Tibial artery (tissue), 4 donors: ENCODE results near the gene PI4KB.

Experiments used
- DNase-seq, 2 donors: peaks; one replicate each; pipeline ENCODE4 v3.0.0-alpha.2; 2019
- H3K27ac ChIP-seq, 2 donors: fragments of 200-600 bp; sonication (generic) in 1 of 2; 1 replicate in 1 of 2; 2 replicates in 1 of 2; pipeline ENCODE4 v1.5.1; 2018 to 2019; ENCODE audit warnings: mild to moderate bottlenecking in 1 of 2
- H3K27me3 ChIP-seq, 2 donors: fragments of 200-600 bp; sonication (generic) in 1 of 2; one replicate each; pipeline versions ENCODE4 v1.5.1 to v1.6.0; 2016 to 2019
- H3K36me3 ChIP-seq, 3 donors: fragments of 200-600 bp; sonication (generic) in 2 of 3; one replicate each; pipeline ENCODE4 v1.5.1; 2016 to 2019; ENCODE audit warnings: mild to moderate bottlenecking in 2 of 3
- H3K4me1 ChIP-seq, 4 donors: fragments of 200-600 bp; sonication (generic) in 2 of 4; 1 replicate in 3 of 4; 2 replicates in 1 of 4; pipeline ENCODE4 v1.5.1; 2016 to 2019
- H3K4me3 ChIP-seq, 2 donors: fragments of 200-600 bp; sonication (generic) in 1 of 2; 1 replicate in 1 of 2; 2 replicates in 1 of 2; pipeline ENCODE4 v1.5.1; 2018 to 2019; ENCODE audit warnings: mild to moderate bottlenecking in 2 of 2
- H3K9me3 ChIP-seq, 3 donors: fragments of 200-600 bp; sonication (generic) in 1 of 3; one replicate each; pipeline ENCODE4 v1.5.1; 2016 to 2019
- intact Hi-C: fragments of 100-400 bp; cut with DNase I; formaldehyde crosslinking; loops from one replicate; pipeline ENCODE4 v1.15.0; 2023; ENCODE audit warnings: low total_unique reads
- TF ChIP-seq, protein P1 (sequence below), 2 experiments: fragments of 200-600 bp in 1 of 2; fragments of 450-650 bp in 1 of 2; IDR thresholded peaks; one replicate each; pipeline ENCODE4 v1.5.1; 2017 to 2019; ENCODE audit warnings: antibody characterized with exemption in 2 of 2, mild to moderate bottlenecking in 1 of 2, moderate library complexity in 1 of 2

PI4KB gene

DNA sequence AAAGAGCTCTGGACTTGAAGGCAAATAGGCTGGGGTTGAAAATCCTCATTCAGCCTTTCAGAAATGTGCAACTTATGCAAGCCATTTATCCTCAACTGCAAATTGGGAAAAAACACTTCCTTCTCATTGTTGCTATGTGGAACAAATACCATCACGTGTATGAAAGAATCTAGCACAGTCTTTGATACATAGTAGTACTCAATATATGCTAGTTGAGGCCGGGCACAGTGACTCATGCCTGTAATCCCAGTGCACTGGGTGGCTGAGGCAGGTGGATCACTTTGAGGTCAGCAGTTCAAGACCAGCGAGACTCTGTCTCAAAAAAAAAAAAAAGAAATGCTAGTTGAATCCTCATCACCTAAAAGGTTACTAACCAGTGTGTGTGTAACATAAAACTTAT lies 8.2 kb downstream of the PI4KB start:
- TF ChIP-seq, protein P1, sequence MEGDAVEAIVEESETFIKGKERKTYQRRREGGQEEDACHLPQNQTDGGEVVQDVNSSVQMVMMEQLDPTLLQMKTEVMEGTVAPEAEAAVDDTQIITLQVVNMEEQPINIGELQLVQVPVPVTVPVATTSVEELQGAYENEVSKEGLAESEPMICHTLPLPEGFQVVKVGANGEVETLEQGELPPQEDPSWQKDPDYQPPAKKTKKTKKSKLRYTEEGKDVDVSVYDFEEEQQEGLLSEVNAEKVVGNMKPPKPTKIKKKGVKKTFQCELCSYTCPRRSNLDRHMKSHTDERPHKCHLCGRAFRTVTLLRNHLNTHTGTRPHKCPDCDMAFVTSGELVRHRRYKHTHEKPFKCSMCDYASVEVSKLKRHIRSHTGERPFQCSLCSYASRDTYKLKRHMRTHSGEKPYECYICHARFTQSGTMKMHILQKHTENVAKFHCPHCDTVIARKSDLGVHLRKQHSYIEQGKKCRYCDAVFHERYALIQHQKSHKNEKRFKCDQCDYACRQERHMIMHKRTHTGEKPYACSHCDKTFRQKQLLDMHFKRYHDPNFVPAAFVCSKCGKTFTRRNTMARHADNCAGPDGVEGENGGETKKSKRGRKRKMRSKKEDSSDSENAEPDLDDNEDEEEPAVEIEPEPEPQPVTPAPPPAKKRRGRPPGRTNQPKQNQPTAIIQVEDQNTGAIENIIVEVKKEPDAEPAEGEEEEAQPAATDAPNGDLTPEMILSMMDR (IDR thresholded peaks at IDR 0.05), result no peak
- H3K36me3 ChIP-seq, result peaks cover 5 to 86% (median 50%) of the 10 kb centered on the region in 3 donors
- H3K4me1 ChIP-seq, result peaks cover 0 to 24% (median 14%) of the 10 kb centered on the region in 4 donors
- no peaks in the 10 kb centered on the region for H3K27me3 ChIP-seq
- intact Hi-C loops, result no loop called here
- H3K9me3 ChIP-seq, result no peaks in the 10 kb centered on the region
- H3K27ac ChIP-seq, result no peak overlapping the region
- no peak overlapping the region for H3K4me3 ChIP-seq
- DNase-seq, result no peak

DNA sequence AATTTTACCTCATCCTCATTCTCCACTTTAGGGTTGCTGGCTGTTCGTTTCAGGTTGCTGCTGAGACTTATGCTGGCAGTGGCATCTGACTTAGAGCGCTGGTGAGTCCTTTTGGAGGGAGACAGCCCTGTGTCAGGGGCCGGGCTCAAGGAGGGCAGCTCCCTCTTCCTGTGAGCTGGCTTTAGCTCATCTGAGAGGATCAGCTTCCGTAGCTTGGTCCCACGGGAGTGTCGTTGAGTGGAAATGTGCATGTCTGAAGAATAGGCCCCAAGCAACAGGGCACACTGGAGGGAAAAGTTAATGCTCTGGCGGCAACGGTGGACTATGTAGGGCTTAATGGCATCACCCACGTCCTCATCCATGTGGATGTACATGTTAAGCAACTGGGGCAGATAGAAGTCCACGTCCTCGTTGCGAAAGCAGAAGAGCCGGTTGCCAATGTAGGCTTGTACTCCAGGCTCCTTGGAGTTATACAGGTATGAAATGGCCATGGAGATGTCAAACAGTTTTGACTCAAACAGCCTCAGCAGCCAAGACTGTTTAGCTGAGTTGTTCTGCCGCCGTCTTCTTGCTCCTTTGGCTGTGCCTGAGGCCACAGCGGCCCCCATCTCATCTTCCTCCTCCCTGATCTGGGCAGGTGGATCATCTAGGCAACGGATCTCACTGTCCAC lies 11.5 kb downstream of the PI4KB start:
- H3K4me1 ChIP-seq, result peaks cover 0 to 47% (median 37%) of the 10 kb centered on the region in 4 donors
- H3K9me3 ChIP-seq, result no peaks in the 10 kb centered on the region
- intact Hi-C loops, result no loop called here
- TF ChIP-seq, protein P1 (IDR thresholded peaks at IDR 0.05), result no peak
- H3K27me3 ChIP-seq, result no peaks in the 10 kb centered on the region
- H3K27ac ChIP-seq, result no peak overlapping the region
- H3K4me3 ChIP-seq, result no peak overlapping the region
- peaks cover 5 to 83% (median 62%) of the 10 kb centered on the region in 3 donors for H3K36me3 ChIP-seq
- no peak for DNase-seq

DNA sequence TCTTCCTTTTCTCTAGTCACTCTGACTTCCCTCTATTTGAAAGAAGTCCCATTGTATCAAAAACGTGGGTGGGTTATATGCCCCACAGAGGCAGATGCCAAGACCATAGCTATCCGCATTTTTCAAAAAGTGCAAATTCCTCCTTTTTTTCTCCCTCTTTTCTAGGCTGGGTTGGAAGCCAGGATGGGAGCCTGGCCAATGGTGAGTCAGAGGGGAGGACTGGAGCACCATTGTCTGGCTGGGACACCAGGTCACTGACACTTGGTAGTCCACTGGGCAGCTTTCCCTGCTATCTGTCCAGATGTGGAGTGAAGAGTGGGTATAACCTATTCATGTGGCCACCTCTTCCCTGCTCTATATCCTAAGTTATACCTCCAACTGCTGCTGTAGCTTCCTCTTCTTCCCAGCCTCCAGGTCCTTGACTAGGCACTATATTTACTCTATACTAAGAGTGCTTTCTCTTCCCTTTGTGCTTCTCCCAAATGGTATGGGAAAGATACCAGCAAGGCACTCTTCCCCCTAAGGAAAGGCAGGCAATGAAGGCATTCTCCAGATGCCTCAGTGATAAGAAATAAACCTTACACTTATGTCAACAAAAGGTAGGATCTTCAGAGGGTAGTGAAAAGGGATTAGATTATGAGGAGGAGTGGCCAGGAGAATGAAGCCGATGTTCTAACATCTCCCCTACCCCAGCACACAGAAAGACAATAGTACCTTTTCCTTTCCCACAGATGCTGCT lies 12.9 kb downstream of the PI4KB start:
- Histone ChIP-seq H3K27ac (peak overlapping the region; percentile 70 to 78), H3K9me3 (no peaks in the 10 kb centered on the region), H3K27me3 (no peaks in the 10 kb centered on the region), H3K4me3 (no peak overlapping the region), H3K36me3 (peaks cover 5 to 81% (median 48%) of the 10 kb centered on the region in 3 donors), H3K4me1 (peaks cover 0 to 48% (median 37%) of the 10 kb centered on the region in 4 donors)
- DNase-seq, result peak; percentile 84 to 88
- intact Hi-C loops, result no loop called here
- TF ChIP-seq, protein P1 (IDR thresholded peaks at IDR 0.05), result no peak

DNA sequence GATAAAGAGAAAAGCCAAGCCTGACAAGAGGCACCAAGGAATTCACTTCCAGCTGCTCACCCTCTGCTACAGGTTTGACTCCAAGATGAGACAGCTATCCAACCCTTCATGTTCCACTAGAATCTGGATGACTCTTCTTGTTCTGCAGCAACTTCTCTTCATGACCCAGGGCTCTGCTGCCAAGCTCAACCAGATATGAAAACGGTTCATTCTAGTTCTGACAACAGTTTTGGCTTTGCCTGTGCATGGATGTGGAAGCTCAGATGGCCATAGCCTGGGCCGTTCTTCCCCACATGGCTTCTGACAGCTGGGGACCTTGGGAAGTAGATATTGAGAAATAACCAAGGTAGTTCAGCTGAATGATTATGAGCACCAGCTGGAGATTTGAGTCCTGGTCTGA lies 13.7 kb downstream of the PI4KB start:
- Histone ChIP-seq H3K36me3 (peaks cover 9 to 81% (median 50%) of the 10 kb centered on the region in 3 donors), H3K9me3 (no peaks in the 10 kb centered on the region), H3K27ac (peak overlapping the region; percentile 70 to 78), H3K27me3 (no peaks in the 10 kb centered on the region), H3K4me3 (no peak overlapping the region), H3K4me1 (peaks cover 0 to 48% (median 37%) of the 10 kb centered on the region in 4 donors)
- no peak for DNase-seq
- intact Hi-C loops, result no loop called here
- TF ChIP-seq, protein P1 (IDR thresholded peaks at IDR 0.05), result no peak

DNA sequence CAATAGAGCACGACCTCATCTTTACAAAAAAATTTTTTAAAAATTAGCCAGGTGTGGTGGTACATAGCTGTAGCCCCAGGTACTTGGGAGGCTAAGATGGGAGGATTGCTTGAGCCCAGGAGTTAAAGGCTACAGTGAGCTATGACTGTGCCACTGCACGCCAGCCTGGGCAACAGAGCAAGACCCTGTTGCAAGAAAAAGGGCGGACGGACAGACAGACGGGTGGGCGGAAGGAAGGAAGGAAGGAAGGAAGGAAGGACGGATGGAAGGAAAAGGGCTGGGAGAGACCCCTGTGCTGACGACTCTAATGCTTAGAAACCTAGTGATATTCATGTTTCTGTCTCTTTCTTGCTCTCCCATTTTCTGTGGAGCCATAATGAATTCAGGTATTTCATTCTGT lies 14.4 kb downstream of the PI4KB start:
- intact Hi-C loops, result no loop called here
- H3K4me1 ChIP-seq, result peaks cover 0 to 48% (median 37%) of the 10 kb centered on the region in 4 donors
- TF ChIP-seq, protein P1 (IDR thresholded peaks at IDR 0.05), result no peak
- DNase-seq, result no peak
- H3K27me3 ChIP-seq, result no peaks in the 10 kb centered on the region
- H3K9me3 ChIP-seq, result no peaks in the 10 kb centered on the region
- peak overlapping the region; percentile 70 to 78 for H3K27ac ChIP-seq
- H3K36me3 ChIP-seq, result peaks cover 16 to 88% (median 52%) of the 10 kb centered on the region in 3 donors
- no peak overlapping the region for H3K4me3 ChIP-seq
